ENCODE measurements around the gene MBOAT2. TPM values are rescaled to one million over a fixed set of nuclear protein-coding genes. Genes with fewer than 3 reads are reported as not detected.

Gene MBOAT2
- total RNA-seq, 1 experiment from 2014 or later, result 34.8 TPM

DNA sequence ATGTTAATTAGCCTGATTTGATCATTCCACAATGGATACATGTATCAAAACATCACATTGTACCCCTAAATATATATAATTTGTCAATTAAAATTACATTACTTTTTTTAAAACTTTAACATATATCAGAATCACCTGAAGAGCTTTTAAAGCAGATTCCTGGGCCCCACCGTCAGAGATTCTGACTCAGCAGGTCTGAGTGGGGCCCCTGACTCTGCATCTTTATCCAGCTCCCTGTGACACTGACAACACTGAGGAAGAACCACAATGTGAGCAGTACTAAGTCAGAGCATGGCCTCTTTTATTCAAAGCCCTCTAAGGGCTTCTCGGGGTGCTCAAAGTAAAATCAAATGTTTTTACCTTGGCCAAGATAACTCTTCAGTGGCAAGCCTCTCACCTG is 175.8 kb downstream of the MBOAT2 start:
- H3K36me3 ChIP-seq (ENCODE audit: control insufficient read depth, insufficient read depth, low read length), result no peaks in the 10 kb centered on the region
- no TSS peak for BruUV-seq (replicated peaks)
- POLR2A ChIA-PET, result no interaction called here

DNA sequence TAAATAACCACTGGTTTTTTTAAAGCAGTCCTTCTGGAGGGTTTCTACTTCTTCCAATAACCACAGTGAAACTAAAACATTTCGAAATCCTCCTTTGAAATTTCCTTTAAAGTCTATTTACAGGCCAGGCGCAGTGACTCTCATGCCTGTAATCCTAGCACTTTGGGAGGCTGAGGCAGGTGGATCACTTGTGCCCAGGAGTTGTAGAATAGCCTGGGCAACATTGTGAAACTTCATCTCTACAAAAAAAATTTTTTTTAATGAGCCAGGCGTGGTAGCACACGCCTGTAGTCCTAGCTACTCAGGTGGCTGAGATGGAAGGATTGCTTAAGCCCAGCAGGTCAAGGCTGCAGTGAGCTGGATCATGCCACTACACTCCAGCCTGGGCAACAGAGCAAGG is 181.3 kb downstream of the MBOAT2 start:
- intact Hi-C loops (cut with micrococcal nuclease; ENCODE audit: unreplicated experiment), result loop anchor here (5.0 kb wide), 1 partner anchor 890 kb away; no protein-coding TSS in a partner anchor
- H3K4me1 ChIP-seq (ENCODE audit: control insufficient read depth, insufficient read depth, low read length), result no peaks in the 10 kb centered on the region
- POLR2A ChIA-PET, result no interaction called here
- no peaks in the 10 kb centered on the region for H3K27me3 ChIP-seq (ENCODE audit: control insufficient read depth, insufficient read depth, low read length)
- in situ Hi-C loops (cut with HindIII; ENCODE audit: low pct_unique_long_range_greater_than_20kb, low sequenced_read_pairs), result no loop called here
- no peak for ATAC-seq
- BruUV-seq (replicated peaks), result no TSS peak
- DNase-seq (ENCODE audit: low read depth, low spot score), result no peak
- no peaks in the 10 kb centered on the region; the same call in 1 of the 2 replicates for H3K36me3 ChIP-seq (ENCODE audit: control insufficient read depth, insufficient read depth, low read length)
- CTCF ChIA-PET, result no interaction called here
- no peak overlapping the region for H3K27ac ChIP-seq (ENCODE audit: low read length)
- no peak overlapping the region for H3K4me3 ChIP-seq (ENCODE audit: low read depth in 2 of 2, low read length in 2 of 2)
- H3K9me3 ChIP-seq (ENCODE audit: control insufficient read depth, insufficient read depth, low read depth, low read length), result no peaks in the 10 kb centered on the region
- TF ChIP-seq TCF7L2 (IDR thresholded peaks at IDR 0.05; ENCODE audit: low read depth, low read length) (no peak), POLR2AphosphoS5 (IDR thresholded peaks at IDR 0.05; ENCODE audit: low read depth, low read length) (no peak), SIN3A (IDR thresholded peaks at IDR 0.05; ENCODE audit: borderline replicate concordance, insufficient read depth, low read depth, low read length) (no peak)
- TF ChIP-seq, protein P1, sequence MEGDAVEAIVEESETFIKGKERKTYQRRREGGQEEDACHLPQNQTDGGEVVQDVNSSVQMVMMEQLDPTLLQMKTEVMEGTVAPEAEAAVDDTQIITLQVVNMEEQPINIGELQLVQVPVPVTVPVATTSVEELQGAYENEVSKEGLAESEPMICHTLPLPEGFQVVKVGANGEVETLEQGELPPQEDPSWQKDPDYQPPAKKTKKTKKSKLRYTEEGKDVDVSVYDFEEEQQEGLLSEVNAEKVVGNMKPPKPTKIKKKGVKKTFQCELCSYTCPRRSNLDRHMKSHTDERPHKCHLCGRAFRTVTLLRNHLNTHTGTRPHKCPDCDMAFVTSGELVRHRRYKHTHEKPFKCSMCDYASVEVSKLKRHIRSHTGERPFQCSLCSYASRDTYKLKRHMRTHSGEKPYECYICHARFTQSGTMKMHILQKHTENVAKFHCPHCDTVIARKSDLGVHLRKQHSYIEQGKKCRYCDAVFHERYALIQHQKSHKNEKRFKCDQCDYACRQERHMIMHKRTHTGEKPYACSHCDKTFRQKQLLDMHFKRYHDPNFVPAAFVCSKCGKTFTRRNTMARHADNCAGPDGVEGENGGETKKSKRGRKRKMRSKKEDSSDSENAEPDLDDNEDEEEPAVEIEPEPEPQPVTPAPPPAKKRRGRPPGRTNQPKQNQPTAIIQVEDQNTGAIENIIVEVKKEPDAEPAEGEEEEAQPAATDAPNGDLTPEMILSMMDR (IDR thresholded peaks at IDR 0.05), result no peak

More for the DNA sequence above, 175.8 kb downstream of the MBOAT2 start:
- no peak overlapping the region for H3K27ac ChIP-seq (ENCODE audit: low read length)
- intact Hi-C loops (cut with micrococcal nuclease; ENCODE audit: unreplicated experiment), result no loop called here
- TF ChIP-seq SIN3A (IDR thresholded peaks at IDR 0.05; ENCODE audit: borderline replicate concordance, insufficient read depth, low read depth, low read length) (no peak), POLR2AphosphoS5 (IDR thresholded peaks at IDR 0.05; ENCODE audit: low read depth, low read length) (no peak)
- DNase-seq (ENCODE audit: low read depth, low spot score) (no peak), ATAC-seq (no peak)
- in situ Hi-C loops (cut with HindIII; ENCODE audit: low pct_unique_long_range_greater_than_20kb, low sequenced_read_pairs), result no loop called here
- no peaks in the 10 kb centered on the region for H3K4me1 ChIP-seq (ENCODE audit: control insufficient read depth, insufficient read depth, low read length)
- CTCF ChIA-PET, result no interaction called here
- H3K9me3 ChIP-seq (ENCODE audit: control insufficient read depth, insufficient read depth, low read depth, low read length), result no peaks in the 10 kb centered on the region
- no peaks in the 10 kb centered on the region for H3K27me3 ChIP-seq (ENCODE audit: control insufficient read depth, insufficient read depth, low read length)
- no peak overlapping the region for H3K4me3 ChIP-seq (ENCODE audit: low read depth in 2 of 2, low read length in 2 of 2)

DNA sequence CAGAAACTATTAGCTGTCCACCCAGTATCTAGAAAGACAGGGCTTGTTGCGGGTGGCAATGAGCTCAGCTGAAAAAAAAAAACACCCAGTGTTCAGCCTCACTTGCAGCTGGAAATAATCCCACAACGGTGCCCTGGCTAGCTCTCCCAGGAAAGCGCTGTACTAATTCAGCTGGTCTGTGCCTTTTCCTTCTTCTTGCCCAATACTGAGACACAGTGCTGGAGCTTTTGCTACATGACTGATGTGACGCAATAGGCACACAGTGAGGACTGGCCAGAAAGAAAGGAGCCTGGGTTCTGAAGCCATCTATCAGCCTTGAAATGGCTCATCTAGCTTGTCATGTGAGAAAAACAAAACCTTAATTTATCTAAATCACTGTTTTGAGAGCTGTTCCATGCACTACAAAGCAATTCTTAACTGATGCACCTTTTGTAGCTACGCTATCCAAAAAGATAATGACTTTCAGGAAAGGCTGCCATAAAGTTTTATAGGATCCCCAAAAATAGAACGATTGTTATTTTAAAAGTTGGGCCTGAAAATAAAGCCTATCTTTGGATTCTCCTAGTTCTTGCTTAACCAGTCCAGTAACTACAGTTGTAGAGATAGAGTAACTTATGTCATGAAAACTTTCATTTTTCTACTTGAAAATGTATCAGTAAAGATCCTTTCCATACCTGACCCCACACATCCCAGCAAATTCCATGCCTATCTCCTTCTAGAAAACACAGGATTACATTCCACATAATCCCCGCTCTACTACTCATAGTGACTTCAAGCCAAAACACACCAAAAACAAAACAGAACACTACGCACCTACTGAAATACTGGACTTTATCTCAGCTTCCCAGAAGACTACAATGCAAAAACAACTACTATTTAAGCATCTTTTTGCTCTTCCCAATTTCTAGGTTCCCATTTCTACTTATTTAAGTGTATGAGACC is 181.9 kb downstream of the MBOAT2 start:
- no peaks in the 10 kb centered on the region for H3K4me1 ChIP-seq (ENCODE audit: control insufficient read depth, insufficient read depth, low read length)
- H3K36me3 ChIP-seq (ENCODE audit: control insufficient read depth, insufficient read depth, low read length), result no peaks in the 10 kb centered on the region; the same call in 1 of the 2 replicates
- H3K9me3 ChIP-seq (ENCODE audit: control insufficient read depth, insufficient read depth, low read depth, low read length), result no peaks in the 10 kb centered on the region
- H3K27ac ChIP-seq (ENCODE audit: low read length), result no peak overlapping the region
- CTCF ChIA-PET, result no interaction called here
- DNase-seq (ENCODE audit: low read depth, low spot score), result no peak
- TF ChIP-seq POLR2AphosphoS5 (IDR thresholded peaks at IDR 0.05; ENCODE audit: low read depth, low read length) (no peak), SIN3A (IDR thresholded peaks at IDR 0.05; ENCODE audit: borderline replicate concordance, insufficient read depth, low read depth, low read length) (no peak), TCF7L2 (IDR thresholded peaks at IDR 0.05; ENCODE audit: low read depth, low read length) (no peak)
- TF ChIP-seq, protein P2, sequence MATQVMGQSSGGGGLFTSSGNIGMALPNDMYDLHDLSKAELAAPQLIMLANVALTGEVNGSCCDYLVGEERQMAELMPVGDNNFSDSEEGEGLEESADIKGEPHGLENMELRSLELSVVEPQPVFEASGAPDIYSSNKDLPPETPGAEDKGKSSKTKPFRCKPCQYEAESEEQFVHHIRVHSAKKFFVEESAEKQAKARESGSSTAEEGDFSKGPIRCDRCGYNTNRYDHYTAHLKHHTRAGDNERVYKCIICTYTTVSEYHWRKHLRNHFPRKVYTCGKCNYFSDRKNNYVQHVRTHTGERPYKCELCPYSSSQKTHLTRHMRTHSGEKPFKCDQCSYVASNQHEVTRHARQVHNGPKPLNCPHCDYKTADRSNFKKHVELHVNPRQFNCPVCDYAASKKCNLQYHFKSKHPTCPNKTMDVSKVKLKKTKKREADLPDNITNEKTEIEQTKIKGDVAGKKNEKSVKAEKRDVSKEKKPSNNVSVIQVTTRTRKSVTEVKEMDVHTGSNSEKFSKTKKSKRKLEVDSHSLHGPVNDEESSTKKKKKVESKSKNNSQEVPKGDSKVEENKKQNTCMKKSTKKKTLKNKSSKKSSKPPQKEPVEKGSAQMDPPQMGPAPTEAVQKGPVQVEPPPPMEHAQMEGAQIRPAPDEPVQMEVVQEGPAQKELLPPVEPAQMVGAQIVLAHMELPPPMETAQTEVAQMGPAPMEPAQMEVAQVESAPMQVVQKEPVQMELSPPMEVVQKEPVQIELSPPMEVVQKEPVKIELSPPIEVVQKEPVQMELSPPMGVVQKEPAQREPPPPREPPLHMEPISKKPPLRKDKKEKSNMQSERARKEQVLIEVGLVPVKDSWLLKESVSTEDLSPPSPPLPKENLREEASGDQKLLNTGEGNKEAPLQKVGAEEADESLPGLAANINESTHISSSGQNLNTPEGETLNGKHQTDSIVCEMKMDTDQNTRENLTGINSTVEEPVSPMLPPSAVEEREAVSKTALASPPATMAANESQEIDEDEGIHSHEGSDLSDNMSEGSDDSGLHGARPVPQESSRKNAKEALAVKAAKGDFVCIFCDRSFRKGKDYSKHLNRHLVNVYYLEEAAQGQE (IDR thresholded peaks at IDR 0.05; ENCODE audit: insufficient read depth in 1 of 2, low read depth in 2 of 2, low read length in 1 of 2), result no peak
- TF ChIP-seq, protein P1 (IDR thresholded peaks at IDR 0.05), result no peak
- in situ Hi-C loops (cut with HindIII; ENCODE audit: low pct_unique_long_range_greater_than_20kb, low sequenced_read_pairs) (no loop called here), intact Hi-C loops (cut with micrococcal nuclease; ENCODE audit: unreplicated experiment) (loop anchor here (5.0 kb wide), 1 partner anchor 889 kb away; no protein-coding TSS in a partner anchor)
- POLR2A ChIA-PET, result no interaction called here
- no peaks in the 10 kb centered on the region for H3K27me3 ChIP-seq (ENCODE audit: control insufficient read depth, insufficient read depth, low read length)
- ATAC-seq, result no peak
- BruUV-seq (replicated peaks), result no TSS peak
- H3K4me3 ChIP-seq (ENCODE audit: low read depth in 2 of 2, low read length in 2 of 2), result no peak overlapping the region

All from Panc1 (cell line).